Astrocyte of the spinal cord (primary cell): ENCODE results near the gene VPS13A.

Experiments used
- DNase-seq: peaks from one replicate; pipeline ENCODE4 v3.0.0; 2011; ENCODE audit warnings: low read depth, low spot score
- H3K4me3 ChIP-seq: 2 replicates; pipeline ENCODE4 v1.5.1; 2011; ENCODE audit warnings: low read depth, mild to moderate bottlenecking, low read length, moderate library complexity
- in situ Hi-C: cut with HindIII; loops from 2 replicates; pipeline ENCODE4 v1.10.0; 2017; ENCODE audit warnings: low sequenced_read_pairs
- TF ChIP-seq, protein P1 (sequence below): IDR thresholded peaks from 2 replicates; pipeline ENCODE4 v1.5.1; 2012; ENCODE audit warnings: low read depth, mild to moderate bottlenecking, low read length, inconsistent platforms

VPS13A gene

DNA sequence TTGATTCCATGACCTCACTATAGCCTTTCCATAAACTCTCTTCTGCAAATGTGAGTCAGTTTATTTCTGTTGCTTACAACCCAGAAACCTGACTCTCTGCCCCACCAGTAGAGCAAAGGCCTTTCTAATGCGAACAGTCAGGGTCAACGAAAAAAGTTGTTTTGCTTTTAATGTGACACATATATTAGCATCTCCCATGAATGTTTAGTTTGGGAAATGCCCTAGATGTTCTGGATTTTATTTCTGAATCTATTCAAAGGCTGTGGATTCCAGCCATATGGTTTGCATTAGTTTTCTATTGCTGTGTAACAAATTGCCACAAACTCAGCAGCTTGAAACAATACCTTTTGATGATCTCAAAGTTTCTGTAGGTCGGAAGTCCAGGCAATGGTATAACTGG, 277.3 kb downstream of the VPS13A start:
- in situ Hi-C loops = no loop called here
- H3K4me3 ChIP-seq = no peak overlapping the region
- peak; percentile 95 for DNase-seq
- TF ChIP-seq, protein P1, sequence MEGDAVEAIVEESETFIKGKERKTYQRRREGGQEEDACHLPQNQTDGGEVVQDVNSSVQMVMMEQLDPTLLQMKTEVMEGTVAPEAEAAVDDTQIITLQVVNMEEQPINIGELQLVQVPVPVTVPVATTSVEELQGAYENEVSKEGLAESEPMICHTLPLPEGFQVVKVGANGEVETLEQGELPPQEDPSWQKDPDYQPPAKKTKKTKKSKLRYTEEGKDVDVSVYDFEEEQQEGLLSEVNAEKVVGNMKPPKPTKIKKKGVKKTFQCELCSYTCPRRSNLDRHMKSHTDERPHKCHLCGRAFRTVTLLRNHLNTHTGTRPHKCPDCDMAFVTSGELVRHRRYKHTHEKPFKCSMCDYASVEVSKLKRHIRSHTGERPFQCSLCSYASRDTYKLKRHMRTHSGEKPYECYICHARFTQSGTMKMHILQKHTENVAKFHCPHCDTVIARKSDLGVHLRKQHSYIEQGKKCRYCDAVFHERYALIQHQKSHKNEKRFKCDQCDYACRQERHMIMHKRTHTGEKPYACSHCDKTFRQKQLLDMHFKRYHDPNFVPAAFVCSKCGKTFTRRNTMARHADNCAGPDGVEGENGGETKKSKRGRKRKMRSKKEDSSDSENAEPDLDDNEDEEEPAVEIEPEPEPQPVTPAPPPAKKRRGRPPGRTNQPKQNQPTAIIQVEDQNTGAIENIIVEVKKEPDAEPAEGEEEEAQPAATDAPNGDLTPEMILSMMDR = no peak

- TF ChIP-seq, protein P1 = peak; percentile 27
- no peak overlapping the region for H3K4me3 ChIP-seq
- in situ Hi-C loops = no loop called here
- DNase-seq = no peak
Measured at GRCh38 chr9:77455312-77455927, 278.1 kb downstream of the VPS13A start.

DNA sequence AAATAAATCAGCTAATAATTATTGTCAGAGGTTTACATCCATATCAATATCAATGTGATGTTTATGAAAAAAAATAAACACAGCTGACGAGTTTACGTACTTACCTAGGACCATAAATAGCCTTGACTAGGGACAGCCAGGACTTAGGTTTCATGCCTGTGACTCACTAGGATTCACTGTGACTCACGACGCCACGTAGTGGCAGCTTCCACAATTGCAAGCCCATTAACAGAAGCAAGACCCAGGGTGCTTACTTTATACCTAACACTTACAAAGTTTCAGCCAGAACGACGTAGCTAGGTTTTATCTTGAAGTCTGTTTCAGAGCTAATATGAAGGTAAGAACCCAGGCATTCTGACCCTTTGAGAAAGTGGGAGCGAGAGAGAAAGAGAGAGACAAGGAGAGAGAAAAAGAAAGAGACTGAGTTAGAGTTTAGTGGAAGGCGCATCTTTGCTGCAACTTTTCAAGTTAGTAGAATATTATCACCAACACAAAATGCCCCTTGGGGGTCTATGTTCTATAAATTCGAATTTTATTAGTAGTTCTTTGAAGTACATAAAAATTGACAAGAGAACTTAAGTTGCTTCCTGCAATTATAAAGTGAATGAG, 279.6 kb downstream of the VPS13A start:
- TF ChIP-seq, protein P1 = peak; percentile 88
- in situ Hi-C loops = no loop called here
- H3K4me3 ChIP-seq = no peak overlapping the region
- DNase-seq = peak; percentile 94

DNA sequence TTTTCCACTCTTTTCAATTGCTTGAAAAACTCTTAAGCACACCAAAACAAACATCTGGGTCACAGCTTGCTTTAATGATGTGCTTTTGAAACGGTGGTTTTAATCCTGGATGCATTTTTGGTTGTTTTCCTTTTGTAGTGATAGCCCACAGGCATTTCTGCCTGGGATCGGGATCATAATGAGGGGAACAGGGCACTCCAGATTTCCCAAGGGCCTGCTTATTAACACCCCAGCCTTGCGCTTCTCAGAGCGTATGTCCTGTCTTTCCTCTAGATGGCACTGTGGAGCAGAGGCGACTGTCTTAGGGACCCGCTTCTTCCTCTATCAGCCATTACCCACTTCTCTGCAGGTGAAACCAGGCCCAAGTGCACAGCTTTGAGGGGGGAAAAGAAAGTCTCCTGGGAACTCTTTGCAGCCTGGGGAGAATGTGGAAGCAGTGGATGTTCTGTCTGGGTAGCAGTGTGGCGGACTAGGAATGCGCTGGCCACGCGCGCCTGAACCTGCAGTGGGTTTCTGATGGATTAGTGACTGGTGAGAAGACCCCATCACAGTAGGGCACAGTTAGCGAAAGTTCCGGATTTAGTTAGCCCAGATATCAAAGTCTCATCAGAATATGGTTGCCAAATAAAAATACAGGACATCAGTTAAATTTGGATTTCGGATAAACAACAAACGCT, 280.7 kb downstream of the VPS13A start:
- H3K4me3 ChIP-seq = no peak overlapping the region
- in situ Hi-C loops = no loop called here
- TF ChIP-seq, protein P1 = peak; percentile 92
- peak; percentile 72 for DNase-seq

DNA sequence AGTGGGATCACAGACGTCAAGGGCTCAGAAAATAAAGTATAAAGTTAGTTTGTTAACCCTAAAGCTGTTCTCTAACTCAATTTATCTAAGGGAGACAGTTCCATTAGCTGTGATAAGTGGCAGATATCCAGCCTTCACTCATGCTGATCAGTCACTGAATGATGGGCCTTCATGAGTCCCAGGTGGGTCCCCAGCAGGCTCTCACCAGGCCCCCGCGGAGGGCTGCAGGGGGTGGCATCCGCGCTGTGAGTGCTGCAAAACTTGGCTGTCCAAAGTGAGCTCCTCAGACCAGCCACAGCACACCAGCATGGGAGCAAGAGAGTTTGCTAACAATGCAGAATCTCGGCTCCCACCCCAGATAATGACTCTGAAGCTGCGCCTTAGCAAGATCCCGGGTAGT, 283.6 kb downstream of the VPS13A start:
- no peak overlapping the region for H3K4me3 ChIP-seq
- in situ Hi-C loops = no loop called here
- DNase-seq = no peak
- TF ChIP-seq, protein P1 = no peak

DNA sequence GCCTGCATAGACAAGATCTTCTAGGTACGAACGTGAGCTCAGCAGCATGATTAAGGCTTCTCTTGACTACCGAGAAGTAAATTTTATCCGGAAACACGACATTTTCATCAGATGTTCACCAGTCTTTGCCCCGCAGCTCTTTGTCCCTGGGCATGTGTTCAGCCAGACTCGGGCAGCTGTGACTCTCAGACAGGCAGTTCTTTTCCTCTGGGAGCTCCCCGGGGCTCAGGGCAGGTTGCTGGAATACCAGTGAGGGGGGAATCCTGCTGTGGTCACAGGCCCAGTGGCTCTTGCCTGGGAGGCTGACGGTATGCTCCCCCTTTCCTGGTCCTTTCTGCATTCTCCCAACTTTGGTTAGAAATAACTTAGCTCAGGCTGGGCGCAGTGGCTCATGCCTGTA, 284.7 kb downstream of the VPS13A start:
- DNase-seq = no peak
- H3K4me3 ChIP-seq = no peak overlapping the region
- TF ChIP-seq, protein P1 = no peak
- in situ Hi-C loops = no loop called here
